Non-pigmented ciliary epithelial cell (primary cell): ENCODE results near the gene ASXL1.
"Not testable (repeated sequence)": the region's sequence is repeated elsewhere in the genome, so short reads cannot be mapped to it uniquely, and the experiment has no call there.

ENCODE experiments used
- DNase-seq: peaks from one replicate; pipeline ENCODE4 v3.0.0-alpha.2; 2010; ENCODE audit warnings: low read depth

Gene ASXL1

GRCh38 chr20:32362901-32363364 is 4.8 kb downstream of the ASXL1 start:
- no peak for DNase-seq

- DNase-seq = no peak
Measured at GRCh38 chr20:32363492-32363891, 5.4 kb downstream of the ASXL1 start.

GRCh38 chr20:32364554-32365208 is 6.5 kb downstream of the ASXL1 start:
- no peak for DNase-seq

- no peak for DNase-seq
Measured at GRCh38 chr20:32365564-32365963, 7.4 kb downstream of the ASXL1 start.

GRCh38 chr20:32366380-32366779 is 8.2 kb downstream of the ASXL1 start:
- DNase-seq = no peak

- no peak for DNase-seq
Measured at GRCh38 chr20:32368323-32368722, 10.2 kb downstream of the ASXL1 start.

GRCh38 chr20:32368925-32369324 is 10.8 kb downstream of the ASXL1 start:
- no peak for DNase-seq

GRCh38 chr20:32370897-32371296 is 12.8 kb downstream of the ASXL1 start:
- DNase-seq = no peak

GRCh38 chr20:32378461-32378860 is 20.3 kb downstream of the ASXL1 start:
- DNase-seq = no peak

- DNase-seq = not testable (repeated sequence)
Measured at GRCh38 chr20:32380037-32380436, 21.9 kb downstream of the ASXL1 start.

GRCh38 chr20:32380745-32381144 is 22.6 kb downstream of the ASXL1 start:
- DNase-seq = no peak

- DNase-seq = no peak
Measured at GRCh38 chr20:32382102-32382950, 24.2 kb downstream of the ASXL1 start.

GRCh38 chr20:32383441-32383840 is 25.3 kb downstream of the ASXL1 start:
- DNase-seq = not testable (repeated sequence)

GRCh38 chr20:32385541-32385940 is 27.4 kb downstream of the ASXL1 start:
- DNase-seq = no peak

- no peak for DNase-seq
Measured at GRCh38 chr20:32386091-32386490, 28.0 kb downstream of the ASXL1 start.

- peak; percentile 13 for DNase-seq
Measured at GRCh38 chr20:32387252-32387651, 29.1 kb downstream of the ASXL1 start.

- no peak for DNase-seq
Measured at GRCh38 chr20:32391003-32391402, 32.9 kb downstream of the ASXL1 start.

- no peak for DNase-seq
Measured at GRCh38 chr20:32395066-32395465, 36.9 kb downstream of the ASXL1 start.

GRCh38 chr20:32396646-32397160 is 38.6 kb downstream of the ASXL1 start:
- no peak for DNase-seq

GRCh38 chr20:32397567-32398084 is 39.5 kb downstream of the ASXL1 start:
- DNase-seq = no peak

- DNase-seq = no peak
Measured at GRCh38 chr20:32400476-32400875, 42.3 kb downstream of the ASXL1 start.

- DNase-seq = no peak
Measured at GRCh38 chr20:32404017-32404416, 45.9 kb downstream of the ASXL1 start.

- DNase-seq = no peak
Measured at GRCh38 chr20:32406701-32407100, 48.6 kb downstream of the ASXL1 start.
